GM23338 (cell line): ENCODE results near the gene ADGRD1. TPM values are rescaled to one million over a fixed set of nuclear protein-coding genes. Genes with fewer than 3 reads are reported as not detected.

ENCODE experiments used
- ATAC-seq: fragments of 200-7000 bp; cut with Tn5 transposase; 3 replicates; pipeline ENCODE4 v1.9.1; 2020
- DNase-seq: peaks from one replicate; pipeline ENCODE4 v3.0.0-alpha.2; 2015; ENCODE audit warnings: low spot score
- H2AFZ ChIP-seq: fragments of 200-600 bp; sonication (generic); 2 replicates; pipeline ENCODE4 v1.8.0; 2016; ENCODE audit warnings: antibody characterized with exemption, mild to moderate bottlenecking, moderate library complexity
- H3F3A ChIP-seq: fragments of 200-600 bp; sonication (generic); replicated peaks from 2 replicates; pipeline ENCODE4 v1.8.0; 2017; ENCODE audit warnings: antibody characterized with exemption, mixed run types, low read depth
- H3K27ac ChIP-seq: fragments of 200-600 bp; sonication (generic); 2 replicates; pipeline ENCODE4 v1.6.1; 2016; ENCODE audit warnings: low read depth
- H3K27me3 ChIP-seq: fragments of 200-600 bp; sonication (generic); 2 replicates; pipeline ENCODE4 v1.8.0; 2016; ENCODE audit warnings: mild to moderate bottlenecking, mixed run types, moderate library complexity; ENCODE audit not compliant: insufficient read depth
- H3K36me3 ChIP-seq: fragments of 200-600 bp; sonication (generic); 2 replicates; pipeline ENCODE4 v1.8.0; 2016; ENCODE audit warnings: mild to moderate bottlenecking; ENCODE audit not compliant: insufficient read depth
- H3K4me1 ChIP-seq: fragments of 200-600 bp; sonication (generic); 2 replicates; pipeline ENCODE4 v1.8.0; 2016; ENCODE audit warnings: mild to moderate bottlenecking, moderate library complexity; ENCODE audit not compliant: insufficient read depth
- H3K4me2 ChIP-seq: fragments of 200-600 bp; sonication (generic); 2 replicates; pipeline ENCODE4 v1.7.1; 2017; ENCODE audit warnings: mixed run types
- H3K4me3 ChIP-seq: fragments of 200-600 bp; sonication (generic); 2 replicates; pipeline ENCODE4 v1.6.1; 2016; ENCODE audit warnings: mixed run types
- H3K79me2 ChIP-seq: fragments of 200-600 bp; sonication (generic); replicated peaks from 2 replicates; pipeline ENCODE4 v1.8.0; 2017; ENCODE audit warnings: mild to moderate bottlenecking; ENCODE audit not compliant: insufficient read depth
- H3K9me2 ChIP-seq: fragments of 200-600 bp; sonication (generic); 2 replicates; pipeline ENCODE4 v1.8.0; 2017; ENCODE audit not compliant: insufficient read depth
- H4K20me1 ChIP-seq: fragments of 200-600 bp; sonication (generic); replicated peaks from 2 replicates; pipeline ENCODE4 v1.8.0; 2017; ENCODE audit warnings: mild to moderate bottlenecking; ENCODE audit not compliant: insufficient read depth
- H3K27ac Mint-ChIP-seq: 2 replicates; pipeline ENCODE4 v1.8.0; 2020; ENCODE audit warnings: inconsistent platforms, mild to moderate bottlenecking, moderate library complexity, mixed read lengths
- H3K27me3 Mint-ChIP-seq: 3 replicates; pipeline ENCODE4 v1.8.0; 2022; ENCODE audit warnings: low read depth, mild to moderate bottlenecking, moderate library complexity, mixed read lengths, inconsistent platforms; ENCODE audit not compliant: insufficient read depth, poor library complexity
- H3K36me3 Mint-ChIP-seq: 3 replicates; pipeline ENCODE4 v1.8.0; 2021; ENCODE audit warnings: low read depth, mild to moderate bottlenecking, inconsistent platforms, moderate library complexity, mixed read lengths
- H3K4me1 Mint-ChIP-seq: 3 replicates; pipeline ENCODE4 v1.8.0; 2020; ENCODE audit warnings: mild to moderate bottlenecking, inconsistent platforms, mixed read lengths
- H3K4me3 Mint-ChIP-seq: 3 replicates; pipeline ENCODE4 v1.8.0; 2021; ENCODE audit warnings: moderate library complexity, mild to moderate bottlenecking, inconsistent platforms, mixed read lengths
- H3K9me3 Mint-ChIP-seq: 3 replicates; pipeline ENCODE4 v1.8.0; 2020; ENCODE audit warnings: moderate library complexity, mild to moderate bottlenecking, inconsistent platforms, mixed read lengths
- CREB1 ChIP-seq: fragments of 250-450 bp; sonication (Bioruptor Pico); IDR thresholded peaks from 2 replicates; pipeline ENCODE4 v1.5.0; 2020; ENCODE audit warnings: low read depth, mild to moderate bottlenecking, moderate library complexity
- EZH2 ChIP-seq: fragments of 200-600 bp; sonication (generic); IDR thresholded peaks from one replicate; pipeline ENCODE4 v1.8.0; 2017; ENCODE audit warnings: antibody characterized with exemption, mild to moderate bottlenecking, low read depth; ENCODE audit not compliant: unreplicated experiment
- EZH2phosphoT487 ChIP-seq: fragments of 200-600 bp; sonication (generic); IDR thresholded peaks from one replicate; pipeline ENCODE4 v1.8.1; 2018; ENCODE audit warnings: antibody characterized with exemption; ENCODE audit not compliant: unreplicated experiment
- JUNB ChIP-seq: IDR thresholded peaks from one replicate; pipeline ENCODE4 v1.6.1; 2016; ENCODE audit warnings: antibody characterized with exemption; ENCODE audit not compliant: unreplicated experiment
- NANOG ChIP-seq: IDR thresholded peaks from 2 replicates; pipeline ENCODE4 v1.6.1; 2016; ENCODE audit warnings: antibody characterized with exemption, borderline replicate concordance
- POLR2AphosphoS5 ChIP-seq: IDR thresholded peaks from 2 replicates; pipeline ENCODE4 v1.6.1; 2016; ENCODE audit warnings: antibody characterized with exemption, low read depth
- STAT1 ChIP-seq: IDR thresholded peaks from one replicate; pipeline ENCODE4 v1.6.1; 2016; ENCODE audit warnings: antibody characterized with exemption; ENCODE audit not compliant: unreplicated experiment
- ZNF114 ChIP-seq: fragments of 250-450 bp; sonication (Bioruptor Pico); IDR thresholded peaks from 2 replicates; pipeline ENCODE4 v1.5.0; 2020; ENCODE audit warnings: mild to moderate bottlenecking, moderate library complexity
- ZNF331 ChIP-seq: fragments of 250-450 bp; sonication (Bioruptor Pico); IDR thresholded peaks from 2 replicates; pipeline ENCODE4 v1.5.0; 2020; ENCODE audit warnings: low read depth, mild to moderate bottlenecking, moderate library complexity
- polyA plus RNA-seq: library from polyadenylated mRNA; unstranded; fragments of >200 nt; fragmentation: Nextera tagmentation; extraction: Ambion mirVana; gene quantifications from 2 replicates; pipeline ENCODE4 v1.2.1, GENCODE V29; 2016
- total RNA-seq: library from RNA; depleted of rRNA; stranded (reverse); fragments of >200 nt; shearing (Covaris generic); gene quantifications from 2 replicates; pipeline ENCODE4 v1.2.3, GENCODE V29; 2014
- TF ChIP-seq, protein P1 (sequence below), 2 experiments: fragments of 200-600 bp in 1 of 2; sonication (generic) in 1 of 2; conservative IDR thresholded peaks; 2 replicates each; pipeline versions ENCODE4 v1.5.1 to v1.6.1; 2016 to 2017; ENCODE audit warnings: antibody characterized with exemption in 2 of 2, low read depth in 2 of 2, mild to moderate bottlenecking in 2 of 2, moderate library complexity in 1 of 2
- TF ChIP-seq, protein P2 (sequence below): fragments of 250-450 bp; sonication (Bioruptor Pico); IDR thresholded peaks from 2 replicates; pipeline ENCODE4 v1.5.0; 2020; ENCODE audit warnings: mild to moderate bottlenecking, moderate library complexity
- TF ChIP-seq, protein P3 (sequence below): IDR thresholded peaks from one replicate; pipeline ENCODE4 v1.6.1; 2018; ENCODE audit warnings: antibody characterized with exemption; ENCODE audit not compliant: unreplicated experiment
- TF ChIP-seq, protein P4 (sequence below): IDR thresholded peaks from 2 replicates; pipeline ENCODE4 v1.6.1; 2016; ENCODE audit warnings: antibody characterized with exemption

ADGRD1 gene
- total and polyA plus RNA-seq, 2 experiments from 2014 or later = 1.4 TPM; not detected in 1

DNA sequence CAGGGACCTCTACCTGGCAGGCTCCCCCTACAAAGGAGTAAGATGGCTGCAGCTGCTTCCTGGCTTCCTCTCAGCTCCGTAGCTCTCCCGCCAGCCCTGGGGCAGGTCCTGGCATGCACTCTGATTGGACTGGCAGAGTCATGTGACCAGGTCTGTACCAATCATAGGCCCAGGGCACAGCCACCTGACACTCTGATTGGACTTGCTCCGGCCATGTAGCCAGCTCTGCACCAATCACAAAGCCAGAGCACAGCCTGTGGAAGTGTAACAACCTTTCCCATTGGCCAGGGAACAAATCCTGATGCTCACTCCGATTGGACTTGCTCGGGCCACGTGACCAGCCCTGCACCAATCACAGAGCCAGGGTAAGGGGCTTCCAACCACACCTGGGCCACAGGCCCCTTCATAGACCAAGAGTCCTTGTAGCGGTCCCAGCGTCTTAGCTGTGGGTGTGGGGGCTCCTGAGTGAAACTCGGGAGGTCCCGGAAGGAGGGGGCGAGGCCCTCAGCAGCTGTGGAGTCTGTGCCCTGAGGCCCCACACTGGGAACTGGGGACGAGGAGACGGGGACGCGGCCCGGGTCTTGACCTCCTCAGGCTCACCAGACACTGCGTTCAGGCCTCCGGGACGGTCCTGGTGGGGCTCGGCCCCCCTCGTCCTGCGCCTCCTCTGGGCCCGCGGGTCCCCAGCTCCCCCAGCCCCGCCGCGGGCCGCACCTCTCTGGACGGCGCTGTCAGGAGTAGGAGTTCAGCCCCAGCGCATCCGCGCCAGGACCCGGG is 210.6 kb downstream of the ADGRD1 start:
- H3K9me2 ChIP-seq = no peaks in the 10 kb centered on the region
- H3K27ac ChIP-seq = no peak overlapping the region
- H3K9me3 Mint-ChIP-seq = no peaks in the 10 kb centered on the region; the same call in 2 of the 3 replicates
- H4K20me1 ChIP-seq = no peaks in the 10 kb centered on the region
- ATAC-seq (no peak), DNase-seq (no peak)
- no peak overlapping the region for H3K4me3 ChIP-seq
- H3K4me2 ChIP-seq = no peak overlapping the region
- H3K36me3 ChIP-seq = no peaks in the 10 kb centered on the region
- no peaks in the 10 kb centered on the region for H3K27me3 ChIP-seq
- no peaks in the 10 kb centered on the region for H3K4me1 ChIP-seq
- H3F3A ChIP-seq = no peaks in the 10 kb centered on the region
- H2AFZ ChIP-seq = no peak overlapping the region
- no peaks in the 10 kb centered on the region for H3K79me2 ChIP-seq
- TF ChIP-seq, protein P1, sequence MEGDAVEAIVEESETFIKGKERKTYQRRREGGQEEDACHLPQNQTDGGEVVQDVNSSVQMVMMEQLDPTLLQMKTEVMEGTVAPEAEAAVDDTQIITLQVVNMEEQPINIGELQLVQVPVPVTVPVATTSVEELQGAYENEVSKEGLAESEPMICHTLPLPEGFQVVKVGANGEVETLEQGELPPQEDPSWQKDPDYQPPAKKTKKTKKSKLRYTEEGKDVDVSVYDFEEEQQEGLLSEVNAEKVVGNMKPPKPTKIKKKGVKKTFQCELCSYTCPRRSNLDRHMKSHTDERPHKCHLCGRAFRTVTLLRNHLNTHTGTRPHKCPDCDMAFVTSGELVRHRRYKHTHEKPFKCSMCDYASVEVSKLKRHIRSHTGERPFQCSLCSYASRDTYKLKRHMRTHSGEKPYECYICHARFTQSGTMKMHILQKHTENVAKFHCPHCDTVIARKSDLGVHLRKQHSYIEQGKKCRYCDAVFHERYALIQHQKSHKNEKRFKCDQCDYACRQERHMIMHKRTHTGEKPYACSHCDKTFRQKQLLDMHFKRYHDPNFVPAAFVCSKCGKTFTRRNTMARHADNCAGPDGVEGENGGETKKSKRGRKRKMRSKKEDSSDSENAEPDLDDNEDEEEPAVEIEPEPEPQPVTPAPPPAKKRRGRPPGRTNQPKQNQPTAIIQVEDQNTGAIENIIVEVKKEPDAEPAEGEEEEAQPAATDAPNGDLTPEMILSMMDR (conservative IDR thresholded peaks at IDR 0.05; ENCODE audit: low read depth in 2 of 2) = no peak
- TF ChIP-seq EZH2phosphoT487 (no peak), CREB1 (CRISPR knock-in tag) (no peak), ZNF114 (CRISPR knock-in tag) (no peak), ZNF331 (no peak), EZH2 (no peak), POLR2AphosphoS5 (no peak), JUNB (no peak), STAT1 (no peak), NANOG (no peak)
- TF ChIP-seq, protein P2, sequence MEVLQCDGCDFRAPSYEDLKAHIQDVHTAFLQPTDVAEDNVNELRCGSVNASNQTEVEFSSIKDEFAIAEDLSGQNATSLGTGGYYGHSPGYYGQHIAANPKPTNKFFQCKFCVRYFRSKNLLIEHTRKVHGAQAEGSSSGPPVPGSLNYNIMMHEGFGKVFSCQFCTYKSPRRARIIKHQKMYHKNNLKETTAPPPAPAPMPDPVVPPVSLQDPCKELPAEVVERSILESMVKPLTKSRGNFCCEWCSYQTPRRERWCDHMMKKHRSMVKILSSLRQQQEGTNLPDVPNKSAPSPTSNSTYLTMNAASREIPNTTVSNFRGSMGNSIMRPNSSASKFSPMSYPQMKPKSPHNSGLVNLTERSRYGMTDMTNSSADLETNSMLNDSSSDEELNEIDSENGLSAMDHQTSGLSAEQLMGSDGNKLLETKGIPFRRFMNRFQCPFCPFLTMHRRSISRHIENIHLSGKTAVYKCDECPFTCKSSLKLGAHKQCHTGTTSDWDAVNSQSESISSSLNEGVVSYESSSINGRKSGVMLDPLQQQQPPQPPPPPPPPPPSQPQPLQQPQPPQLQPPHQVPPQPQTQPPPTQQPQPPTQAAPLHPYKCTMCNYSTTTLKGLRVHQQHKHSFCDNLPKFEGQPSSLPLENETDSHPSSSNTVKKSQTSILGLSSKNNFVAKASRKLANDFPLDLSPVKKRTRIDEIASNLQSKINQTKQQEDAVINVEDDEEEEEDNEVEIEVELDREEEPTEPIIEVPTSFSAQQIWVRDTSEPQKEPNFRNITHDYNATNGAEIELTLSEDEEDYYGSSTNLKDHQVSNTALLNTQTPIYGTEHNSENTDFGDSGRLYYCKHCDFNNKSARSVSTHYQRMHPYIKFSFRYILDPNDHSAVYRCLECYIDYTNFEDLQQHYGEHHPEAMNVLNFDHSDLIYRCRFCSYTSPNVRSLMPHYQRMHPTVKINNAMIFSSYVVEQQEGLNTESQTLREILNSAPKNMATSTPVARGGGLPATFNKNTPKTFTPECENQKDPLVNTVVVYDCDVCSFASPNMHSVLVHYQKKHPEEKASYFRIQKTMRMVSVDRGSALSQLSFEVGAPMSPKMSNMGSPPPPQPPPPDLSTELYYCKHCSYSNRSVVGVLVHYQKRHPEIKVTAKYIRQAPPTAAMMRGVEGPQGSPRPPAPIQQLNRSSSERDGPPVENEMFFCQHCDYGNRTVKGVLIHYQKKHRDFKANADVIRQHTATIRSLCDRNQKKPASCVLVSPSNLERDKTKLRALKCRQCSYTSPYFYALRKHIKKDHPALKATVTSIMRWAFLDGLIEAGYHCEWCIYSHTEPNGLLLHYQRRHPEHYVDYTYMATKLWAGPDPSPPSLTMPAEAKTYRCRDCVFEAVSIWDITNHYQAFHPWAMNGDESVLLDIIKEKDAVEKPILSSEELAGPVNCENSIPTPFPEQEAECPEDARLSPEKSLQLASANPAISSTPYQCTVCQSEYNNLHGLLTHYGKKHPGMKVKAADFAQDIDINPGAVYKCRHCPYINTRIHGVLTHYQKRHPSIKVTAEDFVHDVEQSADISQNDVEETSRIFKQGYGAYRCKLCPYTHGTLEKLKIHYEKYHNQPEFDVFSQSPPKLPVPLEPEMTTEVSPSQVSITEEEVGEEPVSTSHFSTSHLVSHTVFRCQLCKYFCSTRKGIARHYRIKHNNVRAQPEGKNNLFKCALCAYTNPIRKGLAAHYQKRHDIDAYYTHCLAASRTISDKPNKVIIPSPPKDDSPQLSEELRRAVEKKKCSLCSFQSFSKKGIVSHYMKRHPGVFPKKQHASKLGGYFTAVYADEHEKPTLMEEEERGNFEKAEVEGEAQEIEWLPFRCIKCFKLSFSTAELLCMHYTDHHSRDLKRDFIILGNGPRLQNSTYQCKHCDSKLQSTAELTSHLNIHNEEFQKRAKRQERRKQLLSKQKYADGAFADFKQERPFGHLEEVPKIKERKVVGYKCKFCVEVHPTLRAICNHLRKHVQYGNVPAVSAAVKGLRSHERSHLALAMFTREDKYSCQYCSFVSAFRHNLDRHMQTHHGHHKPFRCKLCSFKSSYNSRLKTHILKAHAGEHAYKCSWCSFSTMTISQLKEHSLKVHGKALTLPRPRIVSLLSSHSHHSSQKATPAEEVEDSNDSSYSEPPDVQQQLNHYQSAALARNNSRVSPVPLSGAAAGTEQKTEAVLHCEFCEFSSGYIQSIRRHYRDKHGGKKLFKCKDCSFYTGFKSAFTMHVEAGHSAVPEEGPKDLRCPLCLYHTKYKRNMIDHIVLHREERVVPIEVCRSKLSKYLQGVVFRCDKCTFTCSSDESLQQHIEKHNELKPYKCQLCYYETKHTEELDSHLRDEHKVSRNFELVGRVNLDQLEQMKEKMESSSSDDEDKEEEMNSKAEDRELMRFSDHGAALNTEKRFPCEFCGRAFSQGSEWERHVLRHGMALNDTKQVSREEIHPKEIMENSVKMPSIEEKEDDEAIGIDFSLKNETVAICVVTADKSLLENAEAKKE (CRISPR knock-in tag) = no peak
- TF ChIP-seq, protein P3, sequence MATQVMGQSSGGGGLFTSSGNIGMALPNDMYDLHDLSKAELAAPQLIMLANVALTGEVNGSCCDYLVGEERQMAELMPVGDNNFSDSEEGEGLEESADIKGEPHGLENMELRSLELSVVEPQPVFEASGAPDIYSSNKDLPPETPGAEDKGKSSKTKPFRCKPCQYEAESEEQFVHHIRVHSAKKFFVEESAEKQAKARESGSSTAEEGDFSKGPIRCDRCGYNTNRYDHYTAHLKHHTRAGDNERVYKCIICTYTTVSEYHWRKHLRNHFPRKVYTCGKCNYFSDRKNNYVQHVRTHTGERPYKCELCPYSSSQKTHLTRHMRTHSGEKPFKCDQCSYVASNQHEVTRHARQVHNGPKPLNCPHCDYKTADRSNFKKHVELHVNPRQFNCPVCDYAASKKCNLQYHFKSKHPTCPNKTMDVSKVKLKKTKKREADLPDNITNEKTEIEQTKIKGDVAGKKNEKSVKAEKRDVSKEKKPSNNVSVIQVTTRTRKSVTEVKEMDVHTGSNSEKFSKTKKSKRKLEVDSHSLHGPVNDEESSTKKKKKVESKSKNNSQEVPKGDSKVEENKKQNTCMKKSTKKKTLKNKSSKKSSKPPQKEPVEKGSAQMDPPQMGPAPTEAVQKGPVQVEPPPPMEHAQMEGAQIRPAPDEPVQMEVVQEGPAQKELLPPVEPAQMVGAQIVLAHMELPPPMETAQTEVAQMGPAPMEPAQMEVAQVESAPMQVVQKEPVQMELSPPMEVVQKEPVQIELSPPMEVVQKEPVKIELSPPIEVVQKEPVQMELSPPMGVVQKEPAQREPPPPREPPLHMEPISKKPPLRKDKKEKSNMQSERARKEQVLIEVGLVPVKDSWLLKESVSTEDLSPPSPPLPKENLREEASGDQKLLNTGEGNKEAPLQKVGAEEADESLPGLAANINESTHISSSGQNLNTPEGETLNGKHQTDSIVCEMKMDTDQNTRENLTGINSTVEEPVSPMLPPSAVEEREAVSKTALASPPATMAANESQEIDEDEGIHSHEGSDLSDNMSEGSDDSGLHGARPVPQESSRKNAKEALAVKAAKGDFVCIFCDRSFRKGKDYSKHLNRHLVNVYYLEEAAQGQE = no peak
- TF ChIP-seq, protein P4, sequence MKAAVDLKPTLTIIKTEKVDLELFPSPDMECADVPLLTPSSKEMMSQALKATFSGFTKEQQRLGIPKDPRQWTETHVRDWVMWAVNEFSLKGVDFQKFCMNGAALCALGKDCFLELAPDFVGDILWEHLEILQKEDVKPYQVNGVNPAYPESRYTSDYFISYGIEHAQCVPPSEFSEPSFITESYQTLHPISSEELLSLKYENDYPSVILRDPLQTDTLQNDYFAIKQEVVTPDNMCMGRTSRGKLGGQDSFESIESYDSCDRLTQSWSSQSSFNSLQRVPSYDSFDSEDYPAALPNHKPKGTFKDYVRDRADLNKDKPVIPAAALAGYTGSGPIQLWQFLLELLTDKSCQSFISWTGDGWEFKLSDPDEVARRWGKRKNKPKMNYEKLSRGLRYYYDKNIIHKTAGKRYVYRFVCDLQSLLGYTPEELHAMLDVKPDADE = no peak
- H3K27me3 Mint-ChIP-seq = peaks cover 2% of the 10 kb centered on the region
- H3K27ac Mint-ChIP-seq = no peak overlapping the region; the same call in 1 of the 2 replicates
- no peak overlapping the region for H3K4me3 Mint-ChIP-seq
- 0 out of 3 replicates have a peak, but pooled peaks cover 3% of the 10 kb centered on the region for H3K4me1 Mint-ChIP-seq
- no peaks in the 10 kb centered on the region for H3K36me3 Mint-ChIP-seq
